ENCODE measurements around the gene FBL. TPM values are rescaled to one million over a fixed set of nuclear protein-coding genes. Genes with fewer than 3 reads are reported as not detected.

FBL gene
- total and polyA plus RNA-seq, 2 experiments from 2014 or later = 124 to 140 TPM

- no peaks in the 10 kb centered on the region for H3K4me1 ChIP-seq (ENCODE audit: low read depth)
- H3K9me3 ChIP-seq (ENCODE audit: low read depth) = no peaks in the 10 kb centered on the region
- DNase-seq (ENCODE audit: low read depth in 1 of 2, low spot score in 1 of 2) = peak; percentile 99
- TF ChIP-seq CTCF (IDR thresholded peaks at IDR 0.05; ENCODE audit: low read depth, low read length) = no peak
- H3K27ac ChIP-seq = peak within 1 kb of the TSS; percentile 87
- H3K4me3 ChIP-seq = peak within 1 kb of the TSS; percentile 87
- H3K27me3 ChIP-seq = no peaks in the 10 kb centered on the region
- H3K36me3 ChIP-seq = peaks cover 44% of the 10 kb centered on the region
Observed at GRCh38 chr19:39833464-39834286, 12.5 kb downstream of the FBL start, which contains the start of gene DYRK1B. DYRK1B (minus strand) TSS chr19:39834162; CDS start chr19:39831867, 2,295 bp downstream.

DNA sequence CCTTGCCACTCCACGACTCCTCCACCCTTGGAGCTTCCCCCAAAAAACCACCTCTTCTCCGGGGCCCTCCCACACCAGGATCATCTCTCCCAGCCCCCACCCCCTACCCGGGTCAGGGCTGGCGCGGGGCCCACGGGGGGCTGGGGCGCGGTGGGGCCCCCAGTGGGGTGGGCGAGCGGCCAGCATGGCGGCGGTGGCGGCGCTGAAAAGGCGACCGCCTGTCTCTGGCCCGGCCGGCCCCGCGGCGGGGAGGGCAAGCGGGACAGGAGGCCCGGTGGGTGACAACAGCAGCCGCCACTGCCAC is 13.1 kb downstream of the FBL start:
- H3K4me3 ChIP-seq = peak overlapping the region; percentile 87
- no peak for DNase-seq (ENCODE audit: low read depth in 1 of 2, low spot score in 1 of 2)
- H3K27me3 ChIP-seq = no peaks in the 10 kb centered on the region
- no peaks in the 10 kb centered on the region for H3K4me1 ChIP-seq (ENCODE audit: low read depth)
- no peak for TF ChIP-seq CTCF (IDR thresholded peaks at IDR 0.05; ENCODE audit: low read depth, low read length)
- H3K9me3 ChIP-seq (ENCODE audit: low read depth) = no peaks in the 10 kb centered on the region
- peak overlapping the region; percentile 84 for H3K27ac ChIP-seq
- H3K36me3 ChIP-seq = peaks cover 45% of the 10 kb centered on the region

DNA sequence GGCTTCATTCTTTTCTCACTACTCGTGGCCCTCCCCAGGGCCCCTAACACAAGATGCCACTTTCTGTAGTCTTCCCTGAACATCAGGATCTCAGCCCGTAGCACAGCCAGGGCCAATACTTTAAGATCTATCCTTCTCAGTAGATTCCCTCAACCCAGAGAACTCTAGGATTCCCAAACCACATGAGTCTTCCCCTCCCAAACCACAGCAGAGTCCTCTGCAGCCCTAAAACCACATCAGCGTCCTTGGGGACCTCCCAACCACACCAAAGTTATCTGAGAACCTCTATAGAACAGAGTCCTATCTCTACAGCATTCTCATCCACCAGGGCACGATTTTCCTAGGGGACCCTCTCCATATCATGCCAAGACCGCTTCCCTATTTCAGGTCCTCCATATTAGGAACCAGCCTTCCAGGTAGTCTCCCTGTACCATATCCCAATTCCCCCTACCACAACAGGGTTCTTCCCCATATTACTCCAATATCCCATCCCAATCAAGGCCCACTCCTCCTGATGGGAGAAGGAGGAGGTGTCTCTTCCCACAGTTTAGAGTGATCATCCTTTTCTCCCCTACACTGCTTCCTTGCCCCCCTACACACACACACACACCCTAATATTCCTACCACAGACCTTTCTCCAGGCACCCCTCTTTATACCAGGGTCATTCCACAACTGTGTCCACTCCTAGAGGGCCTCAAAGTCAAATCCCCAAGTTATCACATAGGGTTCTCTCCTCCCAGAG is 13.7 kb downstream of the FBL start:
- Histone ChIP-seq H3K36me3 (peaks cover 42% of the 10 kb centered on the region), H3K4me3 (peak overlapping the region; percentile 87), H3K27me3 (no peaks in the 10 kb centered on the region), H3K4me1 (ENCODE audit: low read depth) (no peaks in the 10 kb centered on the region), H3K27ac (peak overlapping the region; percentile 84), H3K9me3 (ENCODE audit: low read depth) (no peaks in the 10 kb centered on the region)
- TF ChIP-seq CTCF (IDR thresholded peaks at IDR 0.05; ENCODE audit: low read depth, low read length) = no peak
- peak in 1 of 2 donors; percentile 14 for DNase-seq (ENCODE audit: low read depth in 1 of 2, low spot score in 1 of 2)

GRCh38 chr19:39831679-39832078 is 14.5 kb downstream of the FBL start:
- H3K27ac ChIP-seq = no peak overlapping the region
- TF ChIP-seq CTCF (IDR thresholded peaks at IDR 0.05; ENCODE audit: low read depth, low read length) = no peak
- H3K27me3 ChIP-seq = no peaks in the 10 kb centered on the region
- no peak for DNase-seq (ENCODE audit: low read depth in 1 of 2, low spot score in 1 of 2)
- H3K4me1 ChIP-seq (ENCODE audit: low read depth) = no peaks in the 10 kb centered on the region
- peaks cover 40% of the 10 kb centered on the region for H3K36me3 ChIP-seq
- no peaks in the 10 kb centered on the region for H3K9me3 ChIP-seq (ENCODE audit: low read depth)
- H3K4me3 ChIP-seq = no peak overlapping the region

DNA sequence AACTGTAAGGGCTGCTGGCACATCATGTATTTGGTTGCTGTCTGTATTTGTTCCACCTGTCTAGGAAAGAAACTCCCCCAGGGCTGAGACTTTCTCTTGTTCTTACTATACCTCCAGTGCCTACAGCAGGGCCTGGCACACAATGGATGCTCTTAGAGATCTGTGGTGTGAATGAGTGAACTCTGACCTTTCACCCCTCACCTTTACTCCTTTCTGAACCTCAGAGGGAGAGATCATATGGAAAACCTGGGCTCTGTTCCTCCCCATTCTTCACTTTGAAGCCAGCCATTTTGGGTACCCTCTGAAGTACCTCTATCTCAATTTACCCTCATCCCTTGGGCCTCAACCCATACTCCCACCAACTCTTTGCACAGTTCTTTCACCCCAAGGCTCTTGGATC is 15.3 kb downstream of the FBL start:
- no peaks in the 10 kb centered on the region for H3K4me1 ChIP-seq (ENCODE audit: low read depth)
- H3K36me3 ChIP-seq = peaks cover 31% of the 10 kb centered on the region
- H3K4me3 ChIP-seq = no peak overlapping the region
- H3K27me3 ChIP-seq = no peaks in the 10 kb centered on the region
- TF ChIP-seq CTCF (IDR thresholded peaks at IDR 0.05; ENCODE audit: low read depth, low read length) = no peak
- H3K9me3 ChIP-seq (ENCODE audit: low read depth) = no peaks in the 10 kb centered on the region
- no peak overlapping the region for H3K27ac ChIP-seq
- DNase-seq (ENCODE audit: low read depth in 1 of 2, low spot score in 1 of 2) = no peak

All from cardiac muscle cell (in vitro differentiated cells and primary cell).